ENCODE results near the gene ITSN1. TPM values are rescaled to one million over a fixed set of nuclear protein-coding genes. Genes with fewer than 3 reads are reported as not detected.
"Not testable (repeated sequence)": the region's sequence is repeated elsewhere in the genome, so short reads cannot be mapped to it uniquely, and the experiment has no call there.

ITSN1 gene
- total RNA-seq (2012; rRNA removed) = 28.0 and 42.1 TPM in 2 replicates

DNA sequence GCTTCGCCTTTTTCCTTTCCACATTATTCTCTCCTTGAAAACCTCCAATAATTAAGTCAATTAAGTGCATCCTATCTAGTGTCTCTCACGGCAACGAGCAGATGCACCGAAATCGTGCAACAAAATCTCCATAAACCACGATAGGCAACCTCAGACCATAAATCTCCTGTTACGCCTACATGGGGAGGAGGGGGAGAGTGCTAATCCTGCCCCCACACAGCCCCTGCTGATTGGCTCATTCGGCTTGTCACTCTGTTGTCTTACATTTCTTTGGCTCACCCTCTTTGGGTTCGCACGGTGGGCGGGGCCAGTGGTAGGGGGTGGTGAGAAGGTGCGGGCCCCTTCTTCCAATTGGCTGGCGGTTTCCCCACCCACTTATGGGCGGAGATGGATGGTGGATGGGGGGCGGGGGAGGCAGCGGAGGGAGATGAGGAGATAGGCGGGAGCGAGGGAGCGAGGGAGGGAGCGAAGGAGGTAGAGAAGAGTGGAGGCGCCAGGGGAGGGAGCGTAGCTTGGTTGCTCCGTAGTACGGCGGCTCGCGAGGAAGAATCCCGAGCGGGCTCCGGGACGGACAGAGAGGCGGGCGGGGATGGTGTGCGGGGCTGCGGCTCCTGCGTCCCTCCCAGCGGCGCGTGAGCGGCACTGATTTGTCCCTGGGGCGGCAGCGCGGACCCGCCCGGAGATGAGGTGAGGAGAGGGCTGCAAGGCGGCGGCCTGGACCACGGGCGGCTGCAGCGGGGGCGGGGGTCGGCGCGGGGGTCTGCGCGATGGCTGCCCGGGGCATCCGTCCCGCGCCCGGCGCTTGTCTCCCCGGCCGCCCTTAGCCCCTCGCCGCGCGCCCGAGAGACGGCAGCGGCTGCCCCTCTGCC is at the start of gene ITSN1:
Gene ITSN1, plus strand, starts transcription at position 475 of the 869 bp plus-strand sequence. CDS start 76,328 bp downstream, outside the sequence.
- H3K9me3 ChIP-seq (replicated peaks; ENCODE audit: low read length) = no peaks in the 10 kb centered on the region
- H3K4me1 ChIP-seq (ENCODE audit: control insufficient read depth, insufficient read depth, low read length) = peaks cover 14% of the 10 kb centered on the region
- peak within 1 kb of the TSS; percentile 92 for H3K9ac ChIP-seq (ENCODE audit: low read depth, low read length)
- H3K4me2 ChIP-seq (ENCODE audit: low read length) = peak within 1 kb of the TSS; percentile 87
- H3K27me3 ChIP-seq (ENCODE audit: control insufficient read depth, insufficient read depth, low read length) = no peaks in the 10 kb centered on the region
- no peaks in the 10 kb centered on the region for H3K36me3 ChIP-seq (ENCODE audit: insufficient read depth, low read length)
- H3K4me3 ChIP-seq (ENCODE audit: low read length) = peak within 1 kb of the TSS; percentile 94

DNA sequence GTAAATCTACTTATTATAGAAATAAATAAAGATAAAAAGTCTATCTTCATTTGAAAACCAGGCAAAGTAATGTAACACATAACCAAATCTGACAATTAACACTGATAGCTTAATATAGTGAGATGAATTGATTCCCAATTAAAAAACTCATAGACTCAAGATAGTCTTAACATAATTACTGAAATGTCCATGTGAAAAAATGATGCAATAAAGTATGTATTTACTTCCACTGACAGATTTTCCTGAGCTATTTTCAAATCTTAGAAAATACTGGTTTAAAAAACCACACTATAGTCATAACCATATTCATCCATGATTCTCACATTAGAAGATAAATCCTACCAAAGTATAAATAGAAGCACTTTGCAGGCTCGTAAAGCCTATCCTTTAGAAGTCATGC is 44.2 kb upstream of the ITSN1 start:
- Histone ChIP-seq H3K36me3 (ENCODE audit: insufficient read depth, low read length) (peaks cover 56% of the 10 kb centered on the region), H3K4me1 (ENCODE audit: control insufficient read depth, insufficient read depth, low read length) (no peaks in the 10 kb centered on the region), H3K9me3 (replicated peaks; ENCODE audit: low read length) (no peaks in the 10 kb centered on the region), H3K27me3 (ENCODE audit: control insufficient read depth, insufficient read depth, low read length) (no peaks in the 10 kb centered on the region), H3K4me3 (ENCODE audit: low read length) (no peak overlapping the region), H3K9ac (ENCODE audit: low read depth, low read length) (no peak overlapping the region), H3K4me2 (ENCODE audit: low read length) (no peak overlapping the region)

DNA sequence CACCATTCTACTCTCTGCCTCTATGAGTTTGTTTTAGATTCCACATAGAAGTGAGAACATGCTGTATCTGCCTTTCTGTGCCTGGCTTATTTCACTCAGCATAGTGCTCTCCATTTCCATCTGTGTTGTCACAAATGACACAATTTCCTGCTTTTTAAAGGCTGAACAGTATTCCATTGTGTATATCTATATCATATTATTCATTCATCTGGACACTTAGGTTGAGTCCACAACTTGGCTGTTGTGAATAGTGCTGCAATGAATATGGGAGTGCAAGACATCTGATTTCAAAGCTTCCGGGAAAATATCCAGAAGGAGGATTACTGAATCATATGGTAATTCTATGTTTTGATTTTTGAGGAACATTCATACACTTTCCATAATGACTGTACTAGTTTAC is 33.7 kb upstream of the ITSN1 start:
- H3K4me2 ChIP-seq (ENCODE audit: low read length) = no peak overlapping the region
- no peaks in the 10 kb centered on the region for H3K27me3 ChIP-seq (ENCODE audit: control insufficient read depth, insufficient read depth, low read length)
- no peaks in the 10 kb centered on the region for H3K9me3 ChIP-seq (replicated peaks; ENCODE audit: low read length)

DNA sequence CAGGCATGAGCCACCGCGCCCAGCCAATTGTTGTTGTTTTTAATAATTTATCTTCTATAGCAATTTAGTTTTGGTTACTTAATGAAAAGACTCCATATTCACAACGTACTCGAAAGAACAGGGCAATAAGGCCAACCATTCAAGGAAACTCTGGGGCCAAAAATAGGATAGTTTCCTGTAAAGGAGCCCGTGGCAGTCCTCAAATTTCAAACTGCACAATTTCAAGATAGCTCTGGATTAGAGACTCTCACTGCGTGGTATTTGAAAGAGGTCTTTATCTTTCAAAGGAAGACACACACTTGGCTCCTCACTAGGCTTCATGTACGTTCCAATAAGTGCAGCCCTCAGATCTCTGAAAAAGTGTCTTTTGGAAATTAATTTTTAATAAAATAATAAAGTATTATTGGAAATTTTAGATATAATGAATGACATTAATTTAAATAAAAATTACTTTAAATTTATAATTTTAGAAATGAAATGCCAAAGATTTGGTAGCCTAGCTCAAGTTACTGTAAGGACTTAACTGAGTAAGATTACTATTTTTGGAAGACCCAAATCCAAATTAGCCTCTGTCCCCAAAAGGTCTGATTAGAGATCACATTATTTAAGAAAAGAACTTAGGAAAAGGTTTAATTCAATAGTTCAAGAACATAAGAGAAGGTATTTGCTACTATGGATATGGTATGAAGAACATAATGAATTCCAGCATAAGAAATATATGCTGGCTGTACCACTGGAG is 31.1 kb upstream of the ITSN1 start:
- no peaks in the 10 kb centered on the region for H3K27me3 ChIP-seq (ENCODE audit: control insufficient read depth, insufficient read depth, low read length)
- H3K9me3 ChIP-seq (replicated peaks; ENCODE audit: low read length) = no peaks in the 10 kb centered on the region
- peaks cover 22% of the 10 kb centered on the region for H3K36me3 ChIP-seq (ENCODE audit: insufficient read depth, low read length)
- no peak overlapping the region for H3K4me2 ChIP-seq (ENCODE audit: low read length)
- H3K9ac ChIP-seq (ENCODE audit: low read depth, low read length) = no peak overlapping the region
- no peaks in the 10 kb centered on the region for H3K4me1 ChIP-seq (ENCODE audit: control insufficient read depth, insufficient read depth, low read length)
- H3K4me3 ChIP-seq (ENCODE audit: low read length) = no peak overlapping the region

More for the DNA sequence above, 33.7 kb upstream of the ITSN1 start:
- no peak overlapping the region for H3K4me3 ChIP-seq (ENCODE audit: low read length)
- H3K9ac ChIP-seq (ENCODE audit: low read depth, low read length) = no peak overlapping the region
- H3K4me1 ChIP-seq (ENCODE audit: control insufficient read depth, insufficient read depth, low read length) = no peaks in the 10 kb centered on the region
- H3K36me3 ChIP-seq (ENCODE audit: insufficient read depth, low read length) = peaks cover 23% of the 10 kb centered on the region

DNA sequence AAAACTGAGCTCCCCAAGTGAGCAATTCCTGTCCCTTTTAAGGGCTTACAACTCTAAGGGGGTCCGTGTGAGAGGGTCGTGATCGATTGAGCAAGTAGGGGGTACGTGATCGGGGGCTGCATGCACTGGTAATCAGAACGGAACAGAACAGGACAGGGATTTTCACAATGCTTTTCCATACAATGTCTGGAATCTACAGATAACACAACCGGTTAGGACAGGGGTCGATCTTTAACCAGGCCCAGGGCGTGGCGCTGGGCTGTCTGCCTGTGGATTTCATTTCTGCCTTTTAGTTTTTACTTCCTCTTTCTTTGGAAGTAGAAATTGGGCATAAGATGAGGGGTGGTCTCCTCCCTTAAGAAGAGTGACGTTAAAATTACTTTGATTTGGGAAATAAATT is 24.7 kb upstream of the ITSN1 start:
- not testable (repeated sequence) for H3K4me1 ChIP-seq (ENCODE audit: control insufficient read depth, insufficient read depth, low read length); H3K9me3 ChIP-seq (replicated peaks; ENCODE audit: low read length); H3K27me3 ChIP-seq (ENCODE audit: control insufficient read depth, insufficient read depth, low read length); H3K4me3 ChIP-seq (ENCODE audit: low read length); H3K9ac ChIP-seq (ENCODE audit: low read depth, low read length); H3K4me2 ChIP-seq (ENCODE audit: low read length)
- H3K36me3 ChIP-seq (ENCODE audit: insufficient read depth, low read length) = peaks cover 29% of the 10 kb centered on the region

DNA sequence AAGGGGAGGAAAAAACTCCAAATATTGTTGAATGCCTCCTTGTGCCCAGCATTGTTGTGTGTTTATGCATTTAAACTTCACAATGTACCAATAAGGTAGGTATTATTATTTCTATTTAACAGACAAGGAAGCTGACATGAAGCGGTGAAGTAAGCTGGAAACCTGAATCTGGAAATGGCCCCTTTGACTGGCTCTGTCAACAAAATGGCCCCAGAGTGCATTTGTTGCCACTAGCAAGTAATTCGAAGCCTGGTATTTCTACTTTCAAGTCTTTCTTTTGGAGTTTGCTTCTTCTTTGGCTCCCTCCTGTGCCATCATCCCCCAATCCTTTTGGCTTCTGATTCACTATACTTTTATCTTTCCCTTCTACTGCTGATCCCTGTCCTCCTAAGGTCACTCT is 23.9 kb upstream of the ITSN1 start:
- Histone ChIP-seq H3K4me1 (ENCODE audit: control insufficient read depth, insufficient read depth, low read length) (no peaks in the 10 kb centered on the region), H3K36me3 (ENCODE audit: insufficient read depth, low read length) (peaks cover 24% of the 10 kb centered on the region), H3K27me3 (ENCODE audit: control insufficient read depth, insufficient read depth, low read length) (no peaks in the 10 kb centered on the region), H3K4me2 (ENCODE audit: low read length) (no peak overlapping the region), H3K9me3 (replicated peaks; ENCODE audit: low read length) (no peaks in the 10 kb centered on the region), H3K9ac (ENCODE audit: low read depth, low read length) (no peak overlapping the region), H3K4me3 (ENCODE audit: low read length) (no peak overlapping the region)

DNA sequence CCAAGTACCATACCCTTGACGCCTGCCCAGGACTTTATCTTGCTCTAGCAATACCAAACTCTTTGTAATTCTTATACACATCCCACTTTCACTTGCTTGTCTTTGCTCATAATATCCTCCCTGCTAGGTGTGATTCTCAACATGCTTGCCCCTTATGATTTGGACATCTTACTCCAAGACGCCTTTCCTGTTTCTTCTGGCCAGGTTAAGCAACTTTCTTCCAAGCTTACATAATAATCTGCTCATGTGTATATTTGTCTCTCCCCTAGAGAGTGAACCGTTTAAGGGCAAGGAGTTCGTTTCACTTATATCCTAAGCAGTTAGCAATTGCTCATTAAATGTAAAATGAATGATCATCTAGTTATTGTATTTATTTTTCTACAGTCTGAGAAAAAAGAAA is 22.6 kb upstream of the ITSN1 start:
- Histone ChIP-seq H3K36me3 (ENCODE audit: insufficient read depth, low read length) (peaks cover 25% of the 10 kb centered on the region), H3K9ac (ENCODE audit: low read depth, low read length) (no peak overlapping the region), H3K4me1 (ENCODE audit: control insufficient read depth, insufficient read depth, low read length) (no peaks in the 10 kb centered on the region), H3K9me3 (replicated peaks; ENCODE audit: low read length) (no peaks in the 10 kb centered on the region), H3K4me2 (ENCODE audit: low read length) (no peak overlapping the region), H3K27me3 (ENCODE audit: control insufficient read depth, insufficient read depth, low read length) (no peaks in the 10 kb centered on the region), H3K4me3 (ENCODE audit: low read length) (no peak overlapping the region)

DNA sequence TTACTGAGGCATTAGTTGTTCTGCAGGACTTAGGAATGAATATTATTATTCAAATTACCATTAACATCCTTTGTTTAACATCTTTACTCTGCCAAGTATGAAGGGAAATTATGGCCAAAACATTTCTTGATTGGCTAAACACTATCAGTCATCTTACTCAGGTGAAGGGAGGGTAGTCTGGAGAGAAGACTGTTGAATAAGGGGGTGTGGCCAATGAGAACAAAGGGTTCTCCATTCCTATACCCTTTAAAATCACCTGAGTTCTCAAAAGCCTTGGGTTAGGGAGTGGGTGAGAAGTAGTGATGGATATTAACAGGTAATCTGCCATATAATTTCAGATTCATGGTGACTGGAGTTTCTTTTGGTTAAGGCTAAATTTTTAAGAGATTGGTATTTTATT is 20.0 kb upstream of the ITSN1 start:
- Histone ChIP-seq H3K4me3 (ENCODE audit: low read length) (no peak overlapping the region), H3K9me3 (replicated peaks; ENCODE audit: low read length) (no peaks in the 10 kb centered on the region), H3K4me2 (ENCODE audit: low read length) (no peak overlapping the region), H3K9ac (ENCODE audit: low read depth, low read length) (no peak overlapping the region), H3K36me3 (ENCODE audit: insufficient read depth, low read length) (peaks cover 20% of the 10 kb centered on the region), H3K27me3 (ENCODE audit: control insufficient read depth, insufficient read depth, low read length) (no peaks in the 10 kb centered on the region), H3K4me1 (ENCODE audit: control insufficient read depth, insufficient read depth, low read length) (no peaks in the 10 kb centered on the region)

DNA sequence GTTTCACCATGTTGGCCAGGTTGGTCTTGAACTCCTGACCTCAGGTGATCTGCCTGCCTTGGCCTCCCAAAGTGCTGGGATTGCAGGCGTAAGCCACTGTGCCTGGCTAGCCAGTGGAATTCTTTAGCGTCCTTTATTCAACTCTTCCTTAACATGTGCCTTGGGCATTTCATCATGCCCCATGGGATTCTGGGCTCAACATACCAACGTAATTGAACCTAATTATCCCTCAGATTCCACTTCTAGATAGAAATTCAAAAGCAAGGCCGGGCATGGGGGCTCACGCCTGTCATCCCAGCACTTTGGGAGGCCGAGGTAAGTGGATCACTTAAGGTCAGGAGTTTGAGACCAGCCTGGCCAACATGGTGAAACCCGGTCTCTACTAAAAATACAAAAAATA is 16.1 kb upstream of the ITSN1 start:
- not testable (repeated sequence) for H3K27me3 ChIP-seq (ENCODE audit: control insufficient read depth, insufficient read depth, low read length); H3K9me3 ChIP-seq (replicated peaks; ENCODE audit: low read length); H3K4me3 ChIP-seq (ENCODE audit: low read length); H3K4me2 ChIP-seq (ENCODE audit: low read length); H3K9ac ChIP-seq (ENCODE audit: low read depth, low read length); H3K4me1 ChIP-seq (ENCODE audit: control insufficient read depth, insufficient read depth, low read length)
- peaks cover 17% of the 10 kb centered on the region for H3K36me3 ChIP-seq (ENCODE audit: insufficient read depth, low read length)

DNA sequence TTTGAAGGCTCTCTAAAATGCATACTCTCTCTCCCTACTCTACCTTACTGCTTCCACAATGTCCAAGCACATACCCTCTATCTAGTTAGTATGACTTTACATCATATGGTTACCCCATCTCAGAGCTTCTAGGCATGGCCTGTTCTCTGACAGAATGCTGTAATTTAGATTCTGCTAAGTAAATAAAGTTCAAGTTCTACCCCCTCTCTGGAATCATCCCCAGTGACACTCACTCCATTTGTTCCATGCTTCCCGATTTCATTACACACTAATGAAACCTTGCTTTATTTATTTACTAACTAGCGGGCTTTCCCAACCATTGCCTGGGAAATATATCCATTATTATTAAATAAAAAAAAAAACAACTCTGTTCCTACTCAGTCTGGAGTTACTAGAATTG is 8.0 kb upstream of the ITSN1 start:
- Histone ChIP-seq H3K4me2 (ENCODE audit: low read length) (no peak overlapping the region), H3K9ac (ENCODE audit: low read depth, low read length) (no peak overlapping the region), H3K9me3 (replicated peaks; ENCODE audit: low read length) (no peaks in the 10 kb centered on the region), H3K4me3 (ENCODE audit: low read length) (no peak overlapping the region), H3K36me3 (ENCODE audit: insufficient read depth, low read length) (peaks cover 7% of the 10 kb centered on the region), H3K27me3 (ENCODE audit: control insufficient read depth, insufficient read depth, low read length) (no peaks in the 10 kb centered on the region), H3K4me1 (ENCODE audit: control insufficient read depth, insufficient read depth, low read length) (no peaks in the 10 kb centered on the region)

DNA sequence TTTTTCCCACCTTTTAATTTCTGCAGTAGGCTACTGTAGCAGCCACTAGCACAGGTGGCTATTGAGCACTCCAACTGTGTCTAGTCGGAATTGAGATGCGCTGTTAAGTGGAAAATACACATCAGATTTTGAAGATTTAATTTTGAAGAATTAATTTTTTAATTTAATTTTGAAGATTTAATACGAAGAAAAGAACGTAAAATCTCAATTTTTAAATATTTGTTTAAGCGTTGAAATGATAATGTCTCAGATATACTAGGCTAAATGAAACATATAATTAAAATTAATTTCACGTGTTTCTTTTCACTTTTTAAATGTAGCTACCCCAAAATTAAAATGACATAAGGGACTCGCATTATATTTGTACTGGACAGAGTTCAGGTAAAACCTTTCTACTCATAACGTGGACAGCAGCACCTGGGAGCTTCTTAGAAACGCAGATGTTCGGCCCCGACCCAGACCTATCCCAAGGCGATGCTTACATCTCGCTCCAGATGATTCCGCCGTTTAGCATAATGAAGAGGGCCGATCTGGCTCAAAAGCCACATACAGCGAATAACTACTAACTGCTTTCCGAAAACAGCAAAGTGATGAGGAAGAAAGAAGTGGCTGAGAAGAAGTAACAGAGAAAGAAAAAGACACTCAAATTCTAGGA is 1.5 kb upstream of the ITSN1 start:
- Histone ChIP-seq H3K27me3 (ENCODE audit: control insufficient read depth, insufficient read depth, low read length) (no peaks in the 10 kb centered on the region), H3K4me3 (ENCODE audit: low read length) (peak overlapping the region; percentile 86), H3K36me3 (ENCODE audit: insufficient read depth, low read length) (no peaks in the 10 kb centered on the region), H3K4me1 (ENCODE audit: control insufficient read depth, insufficient read depth, low read length) (peaks cover 14% of the 10 kb centered on the region), H3K4me2 (ENCODE audit: low read length) (peak overlapping the region; percentile 87), H3K9me3 (replicated peaks; ENCODE audit: low read length) (no peaks in the 10 kb centered on the region), H3K9ac (ENCODE audit: low read depth, low read length) (peak overlapping the region; percentile 90)

All from skeletal muscle satellite cell (primary cell).